OCI-LY7 (cell line): ENCODE measurements around the gene IGBP1. TPM values are rescaled to one million over a fixed set of nuclear protein-coding genes. Genes with fewer than 3 reads are reported as not detected.

Source experiments
- BruUV-seq: library from RNA; stranded (reverse); fragments of 400-500 nt; replicated peaks from 2 replicates; lab custom pipeline; 2021; lab: Mats Ljungman, UMichigan
- CTCF ChIA-PET: fragments of 300-600 bp; sonication (Branson Sonifier 250); formaldehyde crosslinking; loops from one replicate; lab custom pipeline; 2022; ENCODE audit warnings: antibody characterized with exemption; ENCODE audit not compliant: unreplicated experiment; lab: Charles Lee
- POLR2A ChIA-PET: fragments of 300-600 bp; sonication (Branson Sonifier 250); formaldehyde crosslinking; loops from one replicate; lab custom pipeline; 2022; ENCODE audit warnings: antibody characterized with exemption; lab: Charles Lee
- DNase-seq: peaks from one replicate; pipeline ENCODE4 v3.0.0-alpha.2; 2015; ENCODE audit warnings: low spot score
- H2AFZ ChIP-seq: fragments of 200-600 bp; sonication (generic), shearing (Covaris generic); 2 replicates; pipeline ENCODE4 v1.6.1; 2014; ENCODE audit warnings: mild to moderate bottlenecking, antibody characterized with exemption, low read length, moderate library complexity
- H3K27ac ChIP-seq: fragments of 200-600 bp; sonication (generic); 2 replicates; pipeline ENCODE4 v1.5.1; 2014; ENCODE audit warnings: mixed run types, low read depth, mild to moderate bottlenecking, moderate library complexity, low read length, inconsistent platforms; ENCODE audit not compliant: poor library complexity, severe bottlenecking
- H3K36me3 ChIP-seq: fragments of 200-600 bp; sonication (generic); 2 replicates; pipeline ENCODE4 v1.6.1; 2014; ENCODE audit warnings: mild to moderate bottlenecking, antibody characterized with exemption, low read length, moderate library complexity, mixed read lengths; ENCODE audit not compliant: insufficient read depth
- H3K4me1 ChIP-seq: fragments of 200-600 bp; sonication (generic); 2 replicates; pipeline ENCODE4 v1.5.1; 2014; ENCODE audit warnings: mild to moderate bottlenecking, low read length; ENCODE audit not compliant: insufficient read depth, poor library complexity, severe bottlenecking
- H3K4me2 ChIP-seq: fragments of 200-600 bp; sonication (generic); 2 replicates; pipeline ENCODE4 v1.6.1; 2014; ENCODE audit warnings: mild to moderate bottlenecking, low read length
- H3K4me3 ChIP-seq: fragments of 200-600 bp; sonication (generic); 2 replicates; pipeline ENCODE4 v1.5.1; 2014; ENCODE audit warnings: mild to moderate bottlenecking, low read depth, low read length; ENCODE audit not compliant: poor library complexity, severe bottlenecking
- H3K79me2 ChIP-seq: fragments of 200-600 bp; sonication (generic); 2 replicates; pipeline ENCODE4 v1.6.1; 2016; ENCODE audit warnings: low read depth, mild to moderate bottlenecking, low read length, moderate library complexity, mixed read lengths; ENCODE audit not compliant: insufficient read depth
- H3K9me2 ChIP-seq: fragments of 200-600 bp; sonication (generic); 2 replicates; pipeline ENCODE4 v1.6.1; 2016; ENCODE audit warnings: mild to moderate bottlenecking, low read length, mixed read lengths; ENCODE audit not compliant: insufficient read depth
- H3K9me3 ChIP-seq: fragments of 200-600 bp; sonication (generic); 2 replicates; pipeline ENCODE4 v1.6.1; 2014; ENCODE audit warnings: mild to moderate bottlenecking, mixed run types, low read length, mixed read lengths
- H4K20me1 ChIP-seq: fragments of 200-600 bp; sonication (generic); 2 replicates; pipeline ENCODE4 v1.6.1; 2014; ENCODE audit warnings: mild to moderate bottlenecking, antibody characterized with exemption, low read length, moderate library complexity, mixed read lengths; ENCODE audit not compliant: insufficient read depth
- CTCF ChIP-seq: fragments of 200-600 bp; sonication (generic); conservative IDR thresholded peaks from 2 replicates; pipeline ENCODE4 v1.5.1; 2014; ENCODE audit warnings: mild to moderate bottlenecking, antibody characterized with exemption, low read length, moderate library complexity, mixed read lengths
- EZH2phosphoT487 ChIP-seq: fragments of 200-600 bp; sonication (generic); IDR thresholded peaks from 2 replicates; pipeline ENCODE4 v1.6.1; 2018; ENCODE audit warnings: low read depth, borderline replicate concordance, mild to moderate bottlenecking, mixed run types, antibody characterized with exemption, low read length, moderate library complexity, mixed read lengths
- intact Hi-C: fragments of 100-400 bp; cut with micrococcal nuclease; formaldehyde crosslinking; loops from one replicate; pipeline ENCODE4 v1.10.0; 2022; ENCODE audit not compliant: unreplicated experiment
- total RNA-seq, 2 experiments: library from RNA; depleted of rRNA in 1 of 2; stranded (reverse); fragments of >200 nt in 1 of 2; shearing (Covaris generic) in 1 of 2; gene quantifications; 2 replicates each; pipeline ENCODE4 v1.2.3, GENCODE V29; 2014 to 2022

Gene IGBP1
- total RNA-seq, 2 experiments from 2014 or later, result 47.2 to 60.5 TPM

GRCh38 chrX:70134116-70134477, 850 bp downstream of the IGBP1 start:
- TSS peak; percentile 77 for BruUV-seq
- Histone ChIP-seq H4K20me1 (no peaks in the 10 kb centered on the region; the same call in 1 of the 2 replicates), H3K4me2 (peak overlapping the region; percentile 84), H3K79me2 (peaks cover 25% of the 10 kb centered on the region), H3K4me1 (peaks cover 24% of the 10 kb centered on the region), H3K27ac (peak overlapping the region; percentile 98), H2AFZ (peak overlapping the region; percentile 93; the same call in 1 of the 2 replicates), H3K9me3 (no peaks in the 10 kb centered on the region), H3K36me3 (peaks cover 36% of the 10 kb centered on the region), H3K9me2 (no peaks in the 10 kb centered on the region), H3K4me3 (peak overlapping the region; percentile 82)
- POLR2A ChIA-PET, result interaction anchor here (0.6 to 1.4 kb wide), 4 partner anchors 18 to 626 kb away, joined by 3 read pairs; no protein-coding TSS in a partner anchor
- intact Hi-C loops, result loop anchor here (5.0 kb wide), 1 partner anchor 517 kb away; the partner anchor contains the start of gene EDA
- CTCF ChIA-PET, result interaction anchor here (1.4 kb wide), 1 partner anchor 631 kb away, joined by 4 read pairs; the partner anchor contains the start of gene NALF2
- TF ChIP-seq EZH2phosphoT487 (no peak), CTCF (no peak)
- DNase-seq, result no peak

GRCh38 chrX:70138622-70139021, 5.4 kb downstream of the IGBP1 start:
- peaks cover 59% of the 10 kb centered on the region for H3K36me3 ChIP-seq
- intact Hi-C loops, result no loop called here
- ChIA-PET CTCF (no interaction called here), POLR2A (interaction anchor here (0.7 kb wide), 2 partner anchors 30 to 273 kb away, joined by 3 to 5 read pairs; no protein-coding TSS in a partner anchor)
- peaks cover 14% of the 10 kb centered on the region for H3K4me1 ChIP-seq
- H4K20me1 ChIP-seq, result no peaks in the 10 kb centered on the region; the same call in 1 of the 2 replicates
- H3K9me2 ChIP-seq, result no peaks in the 10 kb centered on the region
- H3K27ac ChIP-seq, result no peak overlapping the region
- H3K4me2 ChIP-seq, result no peak overlapping the region
- H3K79me2 ChIP-seq, result peaks cover 25% of the 10 kb centered on the region
- H2AFZ ChIP-seq, result no peak overlapping the region
- H3K9me3 ChIP-seq, result no peaks in the 10 kb centered on the region
- TF ChIP-seq CTCF, result no peak
- no peak for TF ChIP-seq EZH2phosphoT487
- no TSS peak for BruUV-seq
- no peak for DNase-seq
- H3K4me3 ChIP-seq, result no peak overlapping the region

GRCh38 chrX:70139736-70140135, 6.5 kb downstream of the IGBP1 start:
- DNase-seq, result no peak
- TF ChIP-seq CTCF, result no peak
- Histone ChIP-seq H3K4me2 (no peak overlapping the region), H3K4me3 (no peak overlapping the region), H4K20me1 (no peaks in the 10 kb centered on the region; the same call in 1 of the 2 replicates), H3K36me3 (peaks cover 59% of the 10 kb centered on the region), H3K9me3 (no peaks in the 10 kb centered on the region), H3K4me1 (peaks cover 14% of the 10 kb centered on the region), H3K79me2 (peaks cover 15% of the 10 kb centered on the region), H3K9me2 (no peaks in the 10 kb centered on the region), H3K27ac (no peak overlapping the region), H2AFZ (no peak overlapping the region)
- intact Hi-C loops, result no loop called here
- ChIA-PET POLR2A (no interaction called here), CTCF (no interaction called here)
- no TSS peak for BruUV-seq
